ENCODE measurements around the gene LIN54. TPM values are rescaled to one million over a fixed set of nuclear protein-coding genes. Genes with fewer than 3 reads are reported as not detected.

LIN54 gene
- polyA plus RNA-seq, 2 of the 4 experiments (the other 2 are of a cell fraction) = 6.7 to 12.7 TPM

DNA sequence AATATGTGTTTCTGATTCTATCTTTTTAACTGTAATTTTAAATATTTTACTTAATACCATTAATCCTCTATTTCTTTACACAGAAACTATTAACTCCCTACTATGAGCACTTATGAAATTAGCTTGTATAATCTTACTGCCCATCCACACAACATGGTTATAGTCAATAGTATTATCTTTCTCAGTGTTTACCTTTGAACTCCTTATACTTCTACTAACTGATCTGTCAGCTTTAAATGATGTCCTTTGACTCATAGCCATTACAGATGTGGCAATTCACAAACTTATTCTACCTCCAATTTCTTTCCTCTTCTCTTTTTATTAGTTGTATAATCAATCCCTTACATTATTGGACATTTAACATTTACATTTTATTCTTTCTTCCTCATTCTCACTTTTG is 125.2 kb downstream of the LIN54 start:
- ChIA-PET CTCF (no interaction called here), POLR2A (interaction anchor here (0.8 kb wide), 1 partner anchor 15 kb away, joined by 5 read pairs; the partner anchor contains the start of gene THAP9)
- peaks cover 43% of the 10 kb centered on the region for H3K4me1 ChIP-seq
- TF ChIP-seq CHD2 (IDR thresholded peaks at IDR 0.05; ENCODE audit: low read length, partially characterized antibody) (no peak), SREBF2 (IDR thresholded peaks at IDR 0.05) (no peak), TP53 (CRISPR knock-in tag; IDR thresholded peaks at IDR 0.05) (no peak), FOXS1 (CRISPR knock-in tag; IDR thresholded peaks at IDR 0.05) (no peak), POLR2A (IDR thresholded peaks at IDR 0.05; ENCODE audit: low read length) (no peak), ZNF302 (CRISPR knock-in tag; IDR thresholded peaks at IDR 0.05) (no peak), CHD4 (IDR thresholded peaks at IDR 0.05; ENCODE audit: borderline replicate concordance) (no peak), HOXB13 (CRISPR knock-in tag; IDR thresholded peaks at IDR 0.05; ENCODE audit: low read depth) (no peak)
- TF ChIP-seq, protein P1, sequence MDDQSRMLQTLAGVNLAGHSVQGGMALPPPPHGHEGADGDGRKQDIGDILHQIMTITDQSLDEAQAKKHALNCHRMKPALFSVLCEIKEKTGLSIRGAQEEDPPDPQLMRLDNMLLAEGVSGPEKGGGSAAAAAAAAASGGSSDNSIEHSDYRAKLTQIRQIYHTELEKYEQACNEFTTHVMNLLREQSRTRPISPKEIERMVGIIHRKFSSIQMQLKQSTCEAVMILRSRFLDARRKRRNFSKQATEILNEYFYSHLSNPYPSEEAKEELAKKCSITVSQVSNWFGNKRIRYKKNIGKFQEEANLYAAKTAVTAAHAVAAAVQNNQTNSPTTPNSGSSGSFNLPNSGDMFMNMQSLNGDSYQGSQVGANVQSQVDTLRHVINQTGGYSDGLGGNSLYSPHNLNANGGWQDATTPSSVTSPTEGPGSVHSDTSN (IDR thresholded peaks at IDR 0.05) = no peak
- TF ChIP-seq, protein P2, sequence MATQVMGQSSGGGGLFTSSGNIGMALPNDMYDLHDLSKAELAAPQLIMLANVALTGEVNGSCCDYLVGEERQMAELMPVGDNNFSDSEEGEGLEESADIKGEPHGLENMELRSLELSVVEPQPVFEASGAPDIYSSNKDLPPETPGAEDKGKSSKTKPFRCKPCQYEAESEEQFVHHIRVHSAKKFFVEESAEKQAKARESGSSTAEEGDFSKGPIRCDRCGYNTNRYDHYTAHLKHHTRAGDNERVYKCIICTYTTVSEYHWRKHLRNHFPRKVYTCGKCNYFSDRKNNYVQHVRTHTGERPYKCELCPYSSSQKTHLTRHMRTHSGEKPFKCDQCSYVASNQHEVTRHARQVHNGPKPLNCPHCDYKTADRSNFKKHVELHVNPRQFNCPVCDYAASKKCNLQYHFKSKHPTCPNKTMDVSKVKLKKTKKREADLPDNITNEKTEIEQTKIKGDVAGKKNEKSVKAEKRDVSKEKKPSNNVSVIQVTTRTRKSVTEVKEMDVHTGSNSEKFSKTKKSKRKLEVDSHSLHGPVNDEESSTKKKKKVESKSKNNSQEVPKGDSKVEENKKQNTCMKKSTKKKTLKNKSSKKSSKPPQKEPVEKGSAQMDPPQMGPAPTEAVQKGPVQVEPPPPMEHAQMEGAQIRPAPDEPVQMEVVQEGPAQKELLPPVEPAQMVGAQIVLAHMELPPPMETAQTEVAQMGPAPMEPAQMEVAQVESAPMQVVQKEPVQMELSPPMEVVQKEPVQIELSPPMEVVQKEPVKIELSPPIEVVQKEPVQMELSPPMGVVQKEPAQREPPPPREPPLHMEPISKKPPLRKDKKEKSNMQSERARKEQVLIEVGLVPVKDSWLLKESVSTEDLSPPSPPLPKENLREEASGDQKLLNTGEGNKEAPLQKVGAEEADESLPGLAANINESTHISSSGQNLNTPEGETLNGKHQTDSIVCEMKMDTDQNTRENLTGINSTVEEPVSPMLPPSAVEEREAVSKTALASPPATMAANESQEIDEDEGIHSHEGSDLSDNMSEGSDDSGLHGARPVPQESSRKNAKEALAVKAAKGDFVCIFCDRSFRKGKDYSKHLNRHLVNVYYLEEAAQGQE (IDR thresholded peaks at IDR 0.05) = no peak
- ATAC-seq (no peak), DNase-seq (ENCODE audit: low read depth in 1 of 2, low spot score in 1 of 2) (no peak), FAIRE-seq (no peak)
- H3K27ac ChIP-seq = no peak overlapping the region; a peak in 1 of 6 replicates
- H3K9me3 ChIP-seq = no peaks in the 10 kb centered on the region
- H3K4me2 ChIP-seq = peak overlapping the region; percentile 78
- no peak overlapping the region for H3K4me3 ChIP-seq

Small RNA genes lying within 50 kb of the gene (small RNA-seq; reads per million reads assigned to genes)
- gene RF00019 (0 reads per million in 6 experiments), gene RNU6-615P (0 reads per million in 6 experiments)

Other genes starting within 250 kb of the LIN54 start
- 11.3 and 11.9 TPM in 2 replicates for gene SCD5, start 212.0 kb downstream of the LIN54 start, polyA plus RNA-seq (2011; rRNA removed)
- gene SCD5, start 212.0 kb downstream of the LIN54 start, polyA plus RNA-seq (2017; fragmentation: RNase III; extraction: RNeasy Plus Mini Kit Qiagen cat#74134 plus additional on column Dnase treatment) = 7.5 to 10.8 TPM (median 9.8 TPM) in 3 replicates
- 117 and 127 TPM in 2 replicates for gene SEC31A, start 119.7 kb downstream of the LIN54 start, polyA plus RNA-seq (2011; rRNA removed)
- gene SEC31A, start 119.7 kb downstream of the LIN54 start, polyA plus RNA-seq (2017; fragmentation: RNase III; extraction: RNeasy Plus Mini Kit Qiagen cat#74134 plus additional on column Dnase treatment) = 67.8 to 71.6 TPM (median 68.8 TPM) in 3 replicates
- gene THAP9, start 110.1 kb downstream of the LIN54 start, polyA plus RNA-seq (2011; rRNA removed) = 4.4 and 5.3 TPM in 2 replicates
- gene THAP9, start 110.1 kb downstream of the LIN54 start, polyA plus RNA-seq (2017; fragmentation: RNase III; extraction: RNeasy Plus Mini Kit Qiagen cat#74134 plus additional on column Dnase treatment) = 1.7 to 2.3 TPM (median 2.3 TPM) in 3 replicates
- 35.5 and 36.5 TPM in 2 replicates for gene COPS4, start 24.4 kb upstream of the LIN54 start, polyA plus RNA-seq (2011; rRNA removed)
- 36.8 to 40.4 TPM (median 39.9 TPM) in 3 replicates for gene COPS4, start 24.4 kb upstream of the LIN54 start, polyA plus RNA-seq (2017; fragmentation: RNase III; extraction: RNeasy Plus Mini Kit Qiagen cat#74134 plus additional on column Dnase treatment)
- 8.0 and 8.2 TPM in 2 replicates for gene PLAC8, start 103.9 kb upstream of the LIN54 start, polyA plus RNA-seq (2011; rRNA removed)
- gene PLAC8, start 103.9 kb upstream of the LIN54 start, polyA plus RNA-seq (2017; fragmentation: RNase III; extraction: RNeasy Plus Mini Kit Qiagen cat#74134 plus additional on column Dnase treatment) = 1.6 to 1.7 TPM (median 1.7 TPM) in 3 replicates